HG03342 (cell line): ENCODE measurements around the gene UBAC2.

Experiments
- ATAC-seq: cut with Tn5 transposase; IDR thresholded peaks from one replicate; pipeline ENCODE4 v1.9.1; 2021; ENCODE audit warnings: mild to moderate bottlenecking, moderate library complexity; ENCODE audit not compliant: unreplicated experiment

The UBAC2 gene

DNA sequence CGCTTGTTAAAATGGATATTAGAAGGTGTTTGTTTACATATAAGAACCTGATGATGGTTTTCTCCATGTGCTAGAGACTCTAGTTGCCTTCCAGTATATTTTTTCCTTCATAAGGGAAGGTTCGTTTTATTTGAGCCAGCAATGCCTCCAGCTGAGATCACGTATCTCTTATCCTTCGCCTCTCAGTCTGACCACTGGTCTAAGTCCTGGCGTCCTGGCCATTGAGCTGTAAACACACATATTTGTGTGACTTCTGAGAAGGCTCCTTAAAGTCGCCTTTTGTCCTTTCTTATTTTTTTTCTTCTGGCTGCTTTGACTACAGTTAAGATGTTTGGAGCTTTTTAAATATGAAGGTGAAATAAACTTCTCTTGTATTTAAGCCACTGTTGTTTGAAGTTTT is 130.3 kb downstream of the UBAC2 start:
- no peak for ATAC-seq

DNA sequence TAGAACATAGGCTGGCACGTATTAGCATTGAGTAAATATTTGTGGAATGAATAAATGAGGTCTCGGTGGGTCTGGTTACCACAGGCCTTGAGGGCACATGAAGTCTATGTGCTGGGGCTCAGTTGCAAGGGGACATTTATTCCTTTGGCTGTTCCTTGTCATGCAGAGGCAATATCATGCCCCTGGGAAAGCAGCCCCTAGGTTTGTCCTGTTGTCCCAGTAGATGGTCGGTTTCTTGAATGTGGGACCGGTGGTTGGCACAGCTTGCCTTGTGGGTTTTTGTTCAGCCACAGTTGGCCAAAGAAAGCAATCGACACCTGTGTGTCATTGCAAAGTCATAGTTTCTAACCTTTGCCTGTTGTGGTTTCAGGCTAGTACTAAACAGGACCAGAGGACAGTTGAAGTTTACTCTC is 131.2 kb downstream of the UBAC2 start:
- ATAC-seq: peak; percentile 75

DNA sequence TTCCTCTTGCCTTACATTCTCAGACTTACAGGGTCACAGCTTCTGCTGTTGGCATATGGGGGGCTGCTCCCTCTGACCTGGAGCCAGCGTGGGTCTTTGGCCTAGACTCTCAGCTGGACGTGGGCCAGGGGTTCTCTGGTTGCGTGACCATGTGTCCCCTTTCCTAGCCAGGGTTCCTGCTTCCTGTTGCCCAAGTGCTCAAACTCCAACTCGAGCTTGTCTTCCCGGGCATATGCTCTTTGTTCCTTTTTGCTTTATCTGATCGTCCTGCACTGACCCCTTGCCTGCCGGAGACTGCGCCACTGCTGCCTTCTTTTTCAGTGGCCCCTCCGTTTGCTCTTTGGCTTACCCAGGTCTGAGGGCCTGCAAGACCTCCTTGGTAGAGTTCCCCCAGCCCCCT is 131.8 kb downstream of the UBAC2 start:
- no peak for ATAC-seq

DNA sequence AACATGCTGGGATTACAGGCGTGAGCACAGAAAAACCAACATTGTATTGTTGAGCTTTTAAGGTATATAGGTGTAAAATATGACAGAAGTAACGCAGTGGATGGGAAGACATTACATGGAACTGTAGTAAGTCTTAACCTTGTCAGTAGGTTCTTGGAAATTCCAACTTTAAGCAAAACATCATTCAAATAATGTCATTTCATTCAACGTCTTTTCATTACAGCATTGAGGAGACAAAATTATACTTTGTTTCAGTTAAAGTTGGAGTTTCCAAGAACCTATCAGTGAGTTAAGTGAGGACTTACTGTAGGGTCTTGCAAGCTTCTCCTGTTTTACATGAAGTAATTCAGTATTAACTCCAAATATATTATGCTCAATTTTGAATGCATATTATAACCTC is 133.6 kb downstream of the UBAC2 start:
- ATAC-seq: no peak

DNA sequence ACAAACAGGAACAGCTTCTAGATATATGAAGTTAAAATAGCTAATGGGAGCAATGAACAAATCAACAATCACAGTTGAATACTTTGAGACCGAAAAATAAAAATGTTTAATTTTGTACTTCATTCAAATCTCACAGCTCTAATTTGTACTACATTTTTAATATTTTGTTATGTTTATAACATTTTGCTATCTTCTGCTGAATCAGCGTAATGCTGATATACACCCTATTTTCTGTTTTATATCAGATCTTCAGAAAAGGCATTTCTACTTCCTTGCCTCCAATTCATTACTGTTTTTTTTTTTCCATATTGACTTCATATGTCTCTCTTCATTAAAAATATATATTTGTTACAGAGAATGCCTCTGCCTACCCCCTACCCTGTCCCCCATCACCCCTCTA is 134.4 kb downstream of the UBAC2 start:
- ATAC-seq: no peak

DNA sequence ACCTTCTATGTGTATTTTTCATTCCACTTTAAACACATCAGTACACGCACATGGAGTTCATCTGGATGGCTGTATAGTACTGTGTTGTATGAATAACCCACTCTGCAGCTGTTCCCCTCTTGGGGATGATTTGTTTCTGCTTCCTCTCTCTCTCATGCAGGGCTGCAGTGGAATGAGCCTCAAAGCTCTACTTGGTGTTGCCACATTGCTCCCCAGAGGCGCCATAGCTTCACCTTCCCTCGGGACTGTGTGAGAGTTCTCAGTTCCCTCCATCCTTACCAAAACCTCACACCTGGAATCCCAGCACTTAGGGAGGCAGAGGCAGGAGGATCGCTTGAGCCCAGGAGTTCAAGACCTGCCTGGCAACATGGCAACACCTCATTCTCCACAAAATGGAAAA is 134.9 kb downstream of the UBAC2 start:
- ATAC-seq: peak; percentile 83

DNA sequence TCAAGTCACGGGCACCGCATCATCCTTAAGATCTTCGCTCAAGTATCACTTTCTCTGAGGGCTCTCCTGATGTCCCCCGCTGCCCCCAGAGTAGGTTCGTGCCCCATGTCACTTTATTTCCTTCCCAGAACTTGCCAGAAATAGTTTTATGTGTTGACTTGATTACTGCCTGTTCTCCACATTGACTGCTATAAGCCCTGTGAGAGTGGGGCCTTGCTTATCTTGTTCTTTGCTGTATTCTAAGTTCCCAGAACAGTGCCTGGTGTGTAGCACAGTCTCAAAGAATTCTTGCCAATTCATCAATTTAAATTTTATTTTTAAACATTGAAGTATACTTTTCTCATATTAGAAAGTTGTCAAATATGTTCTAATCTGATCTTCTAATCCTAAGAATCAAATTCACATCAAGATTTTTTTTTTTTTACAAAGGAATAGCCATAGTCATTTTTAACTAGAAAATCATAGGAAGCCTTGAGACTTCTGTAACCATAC is 138.6 kb downstream of the UBAC2 start:
- no peak for ATAC-seq

DNA sequence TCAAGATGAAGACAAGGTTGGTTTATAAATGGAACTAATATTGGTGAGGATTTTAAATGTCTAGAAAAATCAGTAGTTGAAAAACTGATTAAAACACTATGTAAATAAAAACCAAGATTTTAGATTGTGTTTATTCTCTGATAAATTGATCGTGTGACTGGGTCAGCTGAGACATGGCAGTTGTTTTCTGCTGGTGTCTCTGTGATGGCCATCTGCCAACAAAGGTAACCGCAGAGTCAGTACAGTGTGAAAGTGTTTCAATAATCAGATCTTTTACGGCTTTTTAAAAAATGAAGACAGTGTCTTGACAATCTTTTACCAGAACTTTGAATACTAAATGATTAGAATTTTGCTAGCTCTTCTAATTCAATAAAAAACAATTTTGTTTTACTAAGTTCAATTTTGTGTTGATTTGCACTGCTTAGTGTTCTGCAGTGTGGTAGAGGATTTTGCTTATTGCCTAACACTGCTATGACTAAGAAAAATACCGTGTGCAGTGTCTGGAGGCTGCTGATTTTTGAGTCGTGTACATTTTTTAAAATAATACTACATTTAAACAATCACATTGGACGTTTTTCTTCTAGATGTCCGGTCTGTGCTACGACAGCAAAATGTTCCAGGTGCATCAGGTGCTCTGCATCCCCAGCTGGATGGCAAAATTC is 139.2 kb downstream of the UBAC2 start:
- no peak for ATAC-seq

DNA sequence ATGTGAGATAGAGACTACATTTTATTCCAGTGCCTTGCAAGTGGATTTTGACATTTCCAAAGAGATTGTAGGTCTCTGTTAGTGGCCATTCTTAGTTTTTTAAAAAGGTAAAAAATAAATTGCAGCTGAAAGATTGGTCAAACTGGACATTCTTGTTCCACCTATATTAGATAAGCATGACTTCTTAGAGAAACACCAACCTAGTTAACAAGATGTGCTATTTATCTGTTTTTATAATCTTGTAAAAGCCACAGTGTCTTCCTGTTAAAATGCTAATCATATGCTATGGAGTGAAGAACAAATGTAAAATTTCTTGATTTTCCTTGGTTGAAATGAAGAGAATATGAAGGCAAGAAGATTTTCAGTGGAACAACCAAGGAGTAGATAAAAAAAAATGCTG is 140.0 kb downstream of the UBAC2 start:
- no peak for ATAC-seq

DNA sequence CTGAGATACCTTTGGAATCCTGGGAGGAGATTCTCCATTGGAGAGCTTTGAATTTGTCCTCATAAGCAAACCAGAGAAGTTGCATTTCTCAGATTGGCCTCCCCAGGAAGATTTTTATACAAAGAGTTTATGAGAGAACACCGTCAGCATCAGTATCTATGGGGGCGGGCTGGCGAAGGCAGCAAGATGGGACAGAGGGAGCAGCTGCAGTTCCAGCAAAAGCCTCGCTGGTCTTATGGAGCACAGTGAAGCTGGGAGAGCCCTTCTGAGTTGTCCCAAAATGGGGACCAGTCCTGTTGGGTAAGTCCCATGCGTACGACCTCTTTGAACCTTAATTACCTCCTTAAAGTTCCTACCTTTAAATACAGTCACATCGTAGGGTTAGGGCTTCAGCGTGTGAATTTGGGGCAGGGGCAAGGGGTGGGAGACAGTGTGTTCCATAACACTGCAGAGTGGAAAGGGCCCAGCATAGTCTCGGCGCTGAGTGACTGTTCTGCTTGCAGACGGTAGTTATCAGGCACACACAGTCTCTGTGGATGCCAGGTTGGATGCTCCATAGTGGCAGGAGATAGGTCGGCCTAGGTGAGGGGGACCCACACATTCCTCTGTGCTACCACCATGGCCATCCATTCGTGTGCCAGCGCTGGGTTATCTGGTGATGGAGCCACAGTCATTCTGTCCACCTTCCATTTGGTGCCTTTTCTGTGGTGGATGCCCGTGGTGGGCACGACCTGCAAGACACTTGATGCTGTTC is 141.5 kb downstream of the UBAC2 start:
- ATAC-seq: no peak

DNA sequence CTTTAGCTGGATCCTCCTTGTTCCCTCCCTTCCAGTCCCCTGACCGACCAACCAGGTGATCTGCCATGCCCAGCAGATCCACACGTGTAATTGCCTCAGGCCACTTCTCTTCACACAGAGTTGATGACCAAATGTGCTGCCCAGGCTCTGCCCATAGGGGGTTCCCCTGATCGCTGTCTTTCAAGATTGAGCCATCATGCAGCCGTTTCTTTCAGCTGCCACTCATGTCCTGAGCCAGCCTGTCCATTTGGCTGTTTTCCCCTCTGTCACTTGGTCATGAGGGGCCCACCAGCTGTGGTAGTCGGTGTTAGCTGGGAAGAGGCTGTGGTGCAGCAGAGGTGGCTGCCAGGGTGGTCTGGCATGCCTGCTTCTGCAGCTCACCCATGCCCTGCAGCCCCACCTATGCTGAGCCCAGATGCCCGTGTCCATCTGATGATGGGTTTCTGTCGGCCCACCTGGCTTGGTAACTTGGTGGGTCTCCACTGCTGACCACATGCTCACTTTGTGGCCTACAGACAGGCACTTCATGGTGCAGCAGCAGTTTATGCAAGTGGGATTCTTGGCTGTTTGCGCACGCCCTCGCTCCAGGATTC is 142.2 kb downstream of the UBAC2 start:
- ATAC-seq: no peak

DNA sequence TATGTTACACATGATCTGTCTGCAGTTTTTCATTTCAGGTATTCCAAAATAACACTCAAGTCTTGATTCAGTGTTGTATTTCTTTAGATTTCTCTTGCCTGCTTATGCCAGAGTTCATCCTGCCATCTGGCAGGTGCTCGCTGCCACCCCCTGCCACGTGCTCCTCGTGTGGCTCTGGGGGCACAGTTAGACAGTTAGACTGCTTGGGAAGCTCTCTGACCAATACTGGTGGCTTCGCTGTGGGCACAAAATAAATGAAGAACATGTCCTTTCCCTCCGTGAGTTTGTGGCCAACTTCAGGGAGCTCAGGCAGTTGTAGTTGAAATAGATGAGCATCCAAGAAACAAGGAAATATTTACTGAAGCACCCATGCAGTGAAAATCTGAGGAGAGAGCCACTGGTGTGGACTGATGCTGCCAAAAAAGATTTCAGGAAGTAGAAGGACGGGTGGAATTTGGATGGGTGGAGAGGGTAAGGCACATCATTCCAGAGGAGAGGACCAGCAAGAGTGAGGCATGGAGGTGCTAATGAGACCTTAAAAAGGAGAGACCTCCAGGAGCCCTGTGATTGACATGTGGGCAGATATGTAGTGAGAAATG is 144.1 kb downstream of the UBAC2 start:
- no peak for ATAC-seq

DNA sequence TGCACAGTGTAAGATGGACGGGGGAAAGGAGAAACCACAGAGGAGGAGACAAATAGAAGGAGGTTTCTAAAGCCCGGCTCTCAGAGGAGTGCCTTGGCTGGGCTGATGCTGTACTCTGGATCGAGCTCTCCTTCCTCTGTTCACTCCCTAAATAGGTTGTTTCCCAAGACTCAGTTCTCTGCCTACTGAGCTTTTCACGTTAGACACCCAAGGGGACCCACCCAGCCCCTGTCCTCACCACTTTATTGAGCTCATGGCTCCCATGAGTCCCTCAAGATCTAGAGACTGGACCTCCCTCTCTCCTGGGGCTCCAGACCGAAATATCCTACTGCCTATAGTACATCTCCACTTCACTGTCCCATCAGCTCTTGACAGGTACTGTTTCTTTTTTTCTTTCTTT is 144.7 kb downstream of the UBAC2 start:
- no peak for ATAC-seq

DNA sequence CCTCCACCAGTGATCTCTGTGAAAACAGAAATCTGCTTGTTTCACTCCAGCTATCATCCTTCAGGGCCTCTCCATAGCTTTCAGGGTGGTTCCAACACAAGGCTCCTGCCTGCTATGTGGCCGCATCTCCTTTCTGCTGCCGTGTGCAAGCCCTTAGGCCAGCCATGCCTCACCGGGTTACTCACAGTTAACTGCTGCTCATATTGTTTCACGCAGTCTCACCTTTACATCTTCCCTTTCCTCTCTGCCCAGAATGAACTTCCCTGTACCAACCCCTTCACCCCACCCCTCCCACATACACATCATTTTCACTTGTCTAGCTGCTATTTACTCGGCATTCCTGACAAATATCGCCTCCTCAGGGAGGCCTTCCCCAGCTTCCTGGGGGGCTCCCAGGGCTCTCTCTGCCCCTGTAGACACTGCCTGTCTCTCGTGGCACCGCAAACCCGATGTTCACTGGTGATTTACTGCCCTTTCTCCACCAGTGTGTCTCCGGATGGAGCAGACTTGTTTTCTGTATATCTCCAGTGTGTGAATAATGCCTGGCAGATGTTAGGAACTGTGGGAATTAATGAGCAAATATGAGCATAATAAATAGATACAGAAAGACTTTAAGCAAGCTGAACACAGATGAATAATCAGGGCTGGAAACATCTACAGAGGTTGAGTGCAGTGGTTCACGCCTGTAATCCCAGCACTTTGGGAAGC is 145.8 kb downstream of the UBAC2 start:
- no peak for ATAC-seq

DNA sequence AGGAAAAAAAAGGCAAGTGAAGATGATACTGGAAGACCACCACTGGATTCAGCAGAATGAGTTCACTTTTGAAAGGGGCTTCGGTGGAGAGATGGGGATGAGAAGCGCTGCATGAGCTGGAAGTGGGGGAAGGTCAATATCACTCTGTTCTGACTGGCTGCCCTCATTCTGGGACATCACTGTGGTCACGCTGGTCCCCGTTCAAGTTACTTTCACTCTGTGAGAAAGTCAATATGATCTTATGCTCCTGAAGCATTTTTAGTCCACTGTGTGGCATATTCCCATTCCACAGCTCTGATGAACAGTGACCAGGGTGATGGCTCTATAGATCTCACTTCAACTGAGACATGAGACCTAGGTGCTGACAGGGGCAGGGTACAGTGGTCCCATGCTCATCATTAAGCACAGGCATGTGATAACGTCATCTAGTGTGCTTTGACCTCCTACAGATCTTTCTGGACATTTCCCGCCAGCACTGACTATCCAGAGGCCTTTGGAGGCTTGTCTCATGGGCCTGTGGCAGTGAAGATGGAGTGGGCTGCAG is 146.8 kb downstream of the UBAC2 start:
- ATAC-seq: peak; percentile 24

DNA sequence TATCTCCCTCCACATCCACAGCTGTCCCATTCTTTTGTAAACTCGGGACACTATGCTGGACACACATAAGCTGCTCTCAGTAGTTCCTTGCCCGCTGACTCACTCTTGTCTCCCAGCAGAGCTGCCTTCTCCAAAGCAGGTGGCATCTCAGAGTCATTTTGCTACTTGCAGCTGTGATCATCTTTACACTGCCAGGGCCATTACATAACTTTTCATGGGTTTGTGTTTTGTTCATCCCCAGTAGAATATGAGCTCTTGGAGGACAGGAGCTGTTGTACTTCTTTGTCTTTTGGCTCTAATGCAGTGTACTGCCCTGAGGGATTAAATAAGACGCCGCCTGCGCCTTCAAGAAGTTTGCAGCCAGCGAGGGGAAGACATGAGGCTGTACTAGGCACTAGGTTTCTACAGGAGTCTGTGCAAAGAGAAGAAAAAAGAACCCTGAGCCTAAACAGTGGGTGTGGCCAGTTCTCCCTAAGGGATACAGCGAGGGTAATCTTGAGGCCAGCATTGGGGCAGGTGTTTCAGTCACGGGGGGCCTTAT is 147.3 kb downstream of the UBAC2 start:
- ATAC-seq: peak; percentile 52

DNA sequence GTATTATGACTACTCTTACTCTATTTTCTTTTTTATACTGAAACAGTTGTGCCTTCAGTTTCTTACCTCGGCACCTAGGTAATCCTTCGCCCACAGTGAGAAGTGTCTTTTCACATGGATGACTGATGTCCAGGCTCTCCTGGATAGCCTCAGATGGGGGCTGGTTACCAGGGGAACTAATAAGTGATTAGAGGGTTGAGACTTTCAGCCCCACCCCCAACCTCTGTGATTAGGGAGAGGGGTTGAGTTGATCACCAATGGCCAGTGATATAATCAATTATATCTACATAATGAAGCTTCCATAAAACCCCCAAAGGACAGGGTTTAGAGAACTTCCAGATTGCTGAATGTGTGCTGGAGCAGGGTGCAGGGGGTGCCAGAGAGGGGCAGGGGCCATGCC is 149.5 kb downstream of the UBAC2 start:
- ATAC-seq: no peak

DNA sequence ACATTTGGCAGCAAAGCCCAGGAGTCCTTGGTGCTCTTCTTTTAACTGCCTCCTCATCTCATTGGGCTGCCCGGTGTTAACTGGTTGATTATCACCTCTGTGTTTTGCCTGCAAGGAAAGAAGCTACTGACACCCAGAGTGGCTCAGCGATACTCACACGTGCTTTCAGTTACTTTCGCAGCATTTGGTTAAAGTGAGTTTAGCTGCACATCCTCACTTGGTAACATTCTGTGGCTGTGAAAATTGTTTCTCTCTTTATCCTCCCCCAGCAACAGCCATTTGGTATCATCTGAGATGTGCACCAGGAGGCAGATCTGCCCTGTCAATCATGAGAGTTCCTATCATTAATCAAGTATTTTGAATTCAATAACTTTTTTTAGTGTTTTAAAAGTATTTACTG is 151.1 kb downstream of the UBAC2 start:
- ATAC-seq: no peak

DNA sequence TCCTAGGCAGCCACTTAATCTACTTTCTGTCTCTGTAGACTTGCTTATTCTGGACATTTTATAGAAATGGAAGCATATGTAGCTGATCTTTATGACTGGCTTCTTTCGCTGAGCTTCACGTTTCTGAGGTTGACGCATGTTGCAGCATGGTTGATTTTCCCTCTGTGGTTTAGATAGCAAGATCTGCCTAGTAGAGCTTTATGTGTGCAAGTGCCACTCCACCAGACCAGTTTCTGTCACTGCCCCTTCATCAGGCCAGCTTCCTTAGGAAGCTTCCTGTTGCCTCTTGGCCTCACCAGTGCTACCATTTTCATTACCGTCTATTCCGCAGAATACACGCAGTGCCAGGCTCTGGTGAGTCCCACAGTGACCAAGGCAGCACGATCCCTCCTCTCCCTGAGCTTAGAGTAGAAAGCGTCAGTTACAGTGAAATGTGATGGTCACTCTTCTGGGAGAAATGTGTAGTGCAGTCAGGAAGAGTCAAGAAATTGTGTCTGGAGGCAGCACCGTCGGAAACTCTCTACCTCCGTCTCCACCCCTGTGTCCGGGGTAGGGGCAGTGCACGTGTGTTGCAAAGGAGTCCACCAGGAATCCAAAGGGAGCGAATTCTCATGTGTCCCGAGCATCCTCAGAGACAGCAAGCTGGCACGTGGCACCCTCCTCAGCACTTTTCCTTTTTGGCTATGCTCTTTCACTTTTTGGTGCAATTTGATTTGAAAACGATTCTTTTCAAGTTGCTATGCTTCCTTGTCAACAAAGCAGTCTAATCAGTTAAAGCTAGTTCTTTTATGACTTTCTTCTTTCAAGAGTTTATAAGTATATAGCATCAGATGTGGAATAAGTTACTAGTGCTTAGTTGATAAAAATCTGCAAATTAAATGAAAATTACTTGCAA is 151.9 kb downstream of the UBAC2 start:
- no peak for ATAC-seq

DNA sequence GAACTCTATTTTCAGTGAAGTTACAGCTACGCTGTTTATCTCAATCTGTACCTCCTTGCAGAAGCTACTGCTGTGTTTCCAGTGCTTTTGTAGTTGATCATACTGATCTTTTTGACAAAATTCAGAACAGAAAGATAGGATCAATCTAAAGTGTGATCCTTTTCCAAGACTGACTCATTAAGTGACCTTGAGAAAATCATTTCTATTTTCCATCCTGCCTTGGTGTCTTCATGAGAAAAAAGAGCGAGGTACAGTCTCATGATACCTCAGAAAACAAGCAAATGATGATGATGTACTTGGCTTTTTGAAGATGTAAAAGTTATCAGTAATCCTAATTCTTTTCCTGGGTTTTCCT is 152.6 kb downstream of the UBAC2 start:
- ATAC-seq: no peak
